ENCODE measurements around the gene ZC3H15.

ZC3H15 gene

DNA sequence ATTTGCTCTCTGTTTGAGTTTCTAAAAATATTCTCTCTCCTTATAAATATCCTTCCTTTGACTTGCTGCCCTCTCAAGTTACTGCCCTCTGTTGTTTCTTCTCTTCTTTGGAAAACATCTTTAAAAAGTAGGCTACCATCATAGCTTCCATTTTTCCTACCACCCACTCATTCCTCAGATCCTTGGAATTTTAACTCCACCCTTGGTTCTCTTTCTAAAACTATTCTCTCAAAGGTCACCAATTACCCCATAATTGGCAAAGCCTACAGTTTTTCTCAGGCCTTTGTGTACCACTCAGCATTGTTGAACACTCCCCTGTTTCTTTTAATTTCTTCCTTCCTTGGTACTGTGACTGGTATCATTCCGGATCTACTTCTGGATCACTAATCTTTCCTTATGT is 60.8 kb downstream of the ZC3H15 start:
- Histone ChIP-seq H3K27me3 (ENCODE audit: insufficient read depth, low read length, poor library complexity, severe bottlenecking) (no peaks in the 10 kb centered on the region), H3K9ac (ENCODE audit: low read depth, low read length, poor library complexity, severe bottlenecking) (no peak overlapping the region), H3K4me1 (ENCODE audit: insufficient read depth, low read length, poor library complexity, severe bottlenecking) (no peaks in the 10 kb centered on the region), H2AFZ (ENCODE audit: low read length) (no peak overlapping the region), H3F3A (ENCODE audit: low read depth) (no peaks in the 10 kb centered on the region), H3K79me2 (ENCODE audit: insufficient read depth, low read length) (no peaks in the 10 kb centered on the region), H3K9me3 (ENCODE audit: insufficient read depth, low read depth, low read length) (no peaks in the 10 kb centered on the region), H3K9me2 (replicated peaks; ENCODE audit: low read depth, low read length) (no peaks in the 10 kb centered on the region), H3K4me3 (ENCODE audit: low read length, poor library complexity, severe bottlenecking) (no peak overlapping the region), H4K20me1 (ENCODE audit: insufficient read depth, low read length, poor library complexity, severe bottlenecking) (no peaks in the 10 kb centered on the region), H3K4me2 (ENCODE audit: low read depth, low read length, poor library complexity, severe bottlenecking) (no peak overlapping the region), H3K36me3 (ENCODE audit: insufficient read depth, low read length) (no peaks in the 10 kb centered on the region)
- TF ChIP-seq EZH2phosphoT487 (IDR thresholded peaks at IDR 0.05; ENCODE audit: borderline replicate concordance) (no peak), CTCF (conservative IDR thresholded peaks at IDR 0.05; ENCODE audit: low read length) (no peak)

- Histone ChIP-seq H3K4me3 (ENCODE audit: low read length, poor library complexity, severe bottlenecking) (no peak overlapping the region), H3K9me2 (replicated peaks; ENCODE audit: low read depth, low read length) (no peaks in the 10 kb centered on the region), H3K27me3 (ENCODE audit: insufficient read depth, low read length, poor library complexity, severe bottlenecking) (no peaks in the 10 kb centered on the region), H3K4me2 (ENCODE audit: low read depth, low read length, poor library complexity, severe bottlenecking) (no peak overlapping the region), H2AFZ (ENCODE audit: low read length) (no peak overlapping the region), H3K9me3 (ENCODE audit: insufficient read depth, low read depth, low read length) (no peaks in the 10 kb centered on the region), H4K20me1 (ENCODE audit: insufficient read depth, low read length, poor library complexity, severe bottlenecking) (no peaks in the 10 kb centered on the region), H3K79me2 (ENCODE audit: insufficient read depth, low read length) (no peaks in the 10 kb centered on the region), H3K9ac (ENCODE audit: low read depth, low read length, poor library complexity, severe bottlenecking) (no peak overlapping the region), H3K4me1 (ENCODE audit: insufficient read depth, low read length, poor library complexity, severe bottlenecking) (no peaks in the 10 kb centered on the region), H3F3A (ENCODE audit: low read depth) (no peaks in the 10 kb centered on the region), H3K36me3 (ENCODE audit: insufficient read depth, low read length) (no peaks in the 10 kb centered on the region)
- TF ChIP-seq EZH2phosphoT487 (IDR thresholded peaks at IDR 0.05; ENCODE audit: borderline replicate concordance) (no peak), CTCF (conservative IDR thresholded peaks at IDR 0.05; ENCODE audit: low read length) (no peak)
These were observed 65.4 kb downstream of the ZC3H15 start for GRCh38 chr2:186551323-186552050.

- Histone ChIP-seq H3K9me3 (ENCODE audit: insufficient read depth, low read depth, low read length) (no peaks in the 10 kb centered on the region), H3K36me3 (ENCODE audit: insufficient read depth, low read length) (no peaks in the 10 kb centered on the region), H4K20me1 (ENCODE audit: insufficient read depth, low read length, poor library complexity, severe bottlenecking) (no peaks in the 10 kb centered on the region), H3K27me3 (ENCODE audit: insufficient read depth, low read length, poor library complexity, severe bottlenecking) (no peaks in the 10 kb centered on the region), H3K4me3 (ENCODE audit: low read length, poor library complexity, severe bottlenecking) (no peak overlapping the region), H3K4me2 (ENCODE audit: low read depth, low read length, poor library complexity, severe bottlenecking) (no peak overlapping the region), H2AFZ (ENCODE audit: low read length) (no peak overlapping the region), H3K9ac (ENCODE audit: low read depth, low read length, poor library complexity, severe bottlenecking) (no peak overlapping the region), H3K9me2 (replicated peaks; ENCODE audit: low read depth, low read length) (no peaks in the 10 kb centered on the region), H3K4me1 (ENCODE audit: insufficient read depth, low read length, poor library complexity, severe bottlenecking) (no peaks in the 10 kb centered on the region), H3F3A (ENCODE audit: low read depth) (no peaks in the 10 kb centered on the region), H3K79me2 (ENCODE audit: insufficient read depth, low read length) (no peaks in the 10 kb centered on the region)
- TF ChIP-seq CTCF (conservative IDR thresholded peaks at IDR 0.05; ENCODE audit: low read length) = no peak
- TF ChIP-seq EZH2phosphoT487 (IDR thresholded peaks at IDR 0.05; ENCODE audit: borderline replicate concordance) = no peak
These were observed 68.4 kb downstream of the ZC3H15 start for GRCh38 chr2:186554429-186554828.

All from Loucy (cell line).